SU-DHL-6 (cell line): ENCODE data around the gene TCF7L1.

ENCODE experiments used
- H2AFZ ChIP-seq: fragments of 200-600 bp; sonication (generic); 2 replicates; pipeline ENCODE4 v1.6.1; 2014; ENCODE audit warnings: low read depth, mild to moderate bottlenecking, moderate library complexity, mixed read lengths, antibody characterized with exemption, low read length; ENCODE audit not compliant: severe bottlenecking
- H3F3A ChIP-seq: fragments of 200-600 bp; shearing (Covaris generic); 2 replicates; pipeline ENCODE4 v1.6.0; 2016; ENCODE audit warnings: antibody characterized with exemption, mild to moderate bottlenecking; ENCODE audit not compliant: insufficient read depth
- H3K27ac ChIP-seq: fragments of 200-600 bp; sonication (generic); 2 replicates; pipeline ENCODE4 v1.5.1; 2016; ENCODE audit warnings: low read depth, mild to moderate bottlenecking, low read length, moderate library complexity, mixed read lengths
- H3K27me3 ChIP-seq: fragments of 200-600 bp; sonication (generic), shearing (Covaris generic); 2 replicates; pipeline ENCODE4 v1.6.0; 2014; ENCODE audit warnings: mild to moderate bottlenecking, low read length
- H3K36me3 ChIP-seq: fragments of 200-600 bp; sonication (generic); 2 replicates; pipeline ENCODE4 v1.6.1; 2014; ENCODE audit warnings: mild to moderate bottlenecking, low read length, mixed read lengths
- H3K4me2 ChIP-seq: fragments of 300-600, 200-600 bp; shearing (Covaris generic), sonication (generic); 2 replicates; pipeline ENCODE4 v1.6.0; 2014; ENCODE audit warnings: low read length, low read depth, mild to moderate bottlenecking; ENCODE audit not compliant: poor library complexity, severe bottlenecking
- H3K4me3 ChIP-seq: fragments of 200-600 bp; sonication (generic); 2 replicates; pipeline ENCODE4 v1.5.1; 2014; ENCODE audit warnings: antibody characterized with exemption, low read length, mild to moderate bottlenecking, mixed read lengths; ENCODE audit not compliant: insufficient read depth, poor library complexity, severe bottlenecking
- H3K79me2 ChIP-seq: fragments of 200-600 bp; sonication (generic); 2 replicates; pipeline ENCODE4 v1.6.1; 2014; ENCODE audit warnings: mild to moderate bottlenecking, low read length, moderate library complexity; ENCODE audit not compliant: insufficient read depth
- H3K9ac ChIP-seq: fragments of 200-600 bp; sonication (generic); 2 replicates; pipeline ENCODE4 v1.7.0; 2014; ENCODE audit warnings: mild to moderate bottlenecking, low read length
- H3K9me2 ChIP-seq: fragments of 200-600 bp; sonication (generic); replicated peaks from 2 replicates; pipeline ENCODE4 v1.6.1; 2014; ENCODE audit warnings: low read length; ENCODE audit not compliant: insufficient read depth
- H3K9me3 ChIP-seq: fragments of 200-600 bp; sonication (generic); 2 replicates; pipeline ENCODE4 v1.6.1; 2014; ENCODE audit warnings: low read length, mixed read lengths; ENCODE audit not compliant: insufficient read depth
- H4K20me1 ChIP-seq: fragments of 200-600 bp; sonication (generic); 2 replicates; pipeline ENCODE4 v1.6.1; 2014; ENCODE audit warnings: low read depth, mild to moderate bottlenecking, antibody characterized with exemption, low read length, moderate library complexity, mixed read lengths
- CTCF ChIP-seq: fragments of 200-600 bp; sonication (generic); IDR thresholded peaks from one replicate; pipeline ENCODE4 v1.5.1; 2017; ENCODE audit warnings: antibody characterized with exemption, mild to moderate bottlenecking, low read length, moderate library complexity; ENCODE audit not compliant: insufficient read depth, poor library complexity, severe bottlenecking
- EZH2phosphoT487 ChIP-seq: fragments of 200-600 bp; sonication (generic), shearing (Covaris generic); conservative IDR thresholded peaks from 2 replicates; pipeline ENCODE4 v1.6.1; 2018; ENCODE audit warnings: mild to moderate bottlenecking, antibody characterized with exemption, low read length, moderate library complexity, mixed read lengths

TCF7L1 gene

GRCh38 chr2:85114586-85115330, 18.4 kb upstream of the TCF7L1 start:
- Histone ChIP-seq H2AFZ (no peak overlapping the region), H3K79me2 (no peaks in the 10 kb centered on the region), H3K27me3 (no peaks in the 10 kb centered on the region)

GRCh38 chr2:85116207-85116606, 17.0 kb upstream of the TCF7L1 start:
- Histone ChIP-seq H3K9me2 (no peaks in the 10 kb centered on the region), H3K79me2 (no peaks in the 10 kb centered on the region), H3K36me3 (no peaks in the 10 kb centered on the region), H3K4me2 (no peak overlapping the region), H4K20me1 (no peaks in the 10 kb centered on the region), H3K9ac (no peak overlapping the region), H3K9me3 (no peaks in the 10 kb centered on the region), H3K27ac (no peak overlapping the region), H3K27me3 (no peaks in the 10 kb centered on the region), H3F3A (no peaks in the 10 kb centered on the region), H3K4me3 (no peak overlapping the region), H2AFZ (no peak overlapping the region)
- TF ChIP-seq EZH2phosphoT487 (no peak), CTCF (no peak)

More at GRCh38 chr2:85114586-85115330, 18.4 kb upstream of the TCF7L1 start:
- Histone ChIP-seq H3F3A (no peaks in the 10 kb centered on the region), H3K9me2 (no peaks in the 10 kb centered on the region), H4K20me1 (no peaks in the 10 kb centered on the region), H3K4me2 (no peak overlapping the region), H3K9me3 (no peaks in the 10 kb centered on the region), H3K9ac (no peak overlapping the region), H3K4me3 (no peak overlapping the region), H3K36me3 (no peaks in the 10 kb centered on the region), H3K27ac (no peak overlapping the region)
- no peak for TF ChIP-seq EZH2phosphoT487
- TF ChIP-seq CTCF: no peak

- TF ChIP-seq EZH2phosphoT487: no peak
- TF ChIP-seq CTCF: no peak
- no peak overlapping the region for H3K27ac ChIP-seq
- no peaks in the 10 kb centered on the region for H3K27me3 ChIP-seq
- no peak overlapping the region for H3K9ac ChIP-seq
- no peaks in the 10 kb centered on the region for H3K9me2 ChIP-seq
- no peak overlapping the region for H3K4me3 ChIP-seq
- H2AFZ ChIP-seq: no peak overlapping the region
- no peaks in the 10 kb centered on the region for H3K36me3 ChIP-seq
- no peak overlapping the region for H3K4me2 ChIP-seq
- H4K20me1 ChIP-seq: no peaks in the 10 kb centered on the region
- no peaks in the 10 kb centered on the region for H3K9me3 ChIP-seq
- no peaks in the 10 kb centered on the region for H3K79me2 ChIP-seq
- no peaks in the 10 kb centered on the region for H3F3A ChIP-seq
Measured at GRCh38 chr2:85119900-85120299, 13.3 kb upstream of the TCF7L1 start.
